NCI-H1694 treated with DMSO at 0.1 percent for 48 hours (cell line): ENCODE data around the gene DLX2.
A peak's percentile ranks its signal among the peaks of the same experiment; 100 is the strongest.

Experiments used
- DNase-seq: peaks from one replicate; lab custom pipeline; 2025; lab: John Stamatoyannopoulos, UW

The DLX2 gene

DNA sequence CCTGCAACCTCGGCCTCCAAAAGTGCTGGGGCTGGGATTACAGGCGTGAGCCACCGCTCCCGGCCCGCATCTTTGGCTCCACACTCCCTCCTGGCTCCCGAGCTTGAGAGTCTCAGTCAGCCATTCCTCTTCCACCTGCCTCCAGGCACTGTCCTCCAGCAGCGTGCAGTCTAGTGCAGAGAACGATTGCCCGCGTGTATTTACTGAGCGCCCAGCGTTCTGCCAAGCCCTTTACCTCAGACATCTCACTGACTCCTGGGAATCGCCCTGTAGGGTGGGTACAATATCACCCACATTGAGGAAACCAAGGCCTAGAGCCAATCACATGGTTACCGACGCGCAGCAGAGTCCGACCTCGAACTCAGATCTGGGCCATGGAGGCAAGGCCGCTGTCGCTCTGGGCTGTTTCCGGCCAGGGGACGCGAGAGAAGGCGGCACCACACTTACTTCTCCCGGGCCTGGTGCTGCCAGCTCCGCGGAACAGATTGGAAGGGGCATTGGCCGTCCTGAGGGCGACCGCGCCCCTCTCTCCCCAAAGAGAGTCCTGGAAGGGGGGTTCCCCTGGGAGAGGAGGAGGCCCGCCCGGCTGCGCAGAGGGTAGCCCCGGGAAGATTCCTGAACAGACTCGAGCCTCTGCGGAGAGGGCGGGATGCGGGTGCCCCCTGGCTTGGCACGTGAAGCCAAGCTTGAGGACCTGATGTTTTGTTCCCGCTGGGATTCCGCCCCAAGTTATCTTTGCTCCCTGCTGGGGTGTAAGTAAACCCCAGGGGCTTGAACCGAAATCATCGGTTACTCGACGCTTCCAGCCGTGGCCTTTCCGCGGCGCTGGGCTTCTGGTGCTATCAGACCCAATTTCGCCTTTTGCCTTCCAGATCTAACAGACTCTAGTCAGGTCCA, 5.2 kb upstream of the DLX2 start:
- no peak for DNase-seq

GRCh38 chr2:172106108-172106961, 3.6 kb upstream of the DLX2 start:
- peak; percentile 9 for DNase-seq

DNA sequence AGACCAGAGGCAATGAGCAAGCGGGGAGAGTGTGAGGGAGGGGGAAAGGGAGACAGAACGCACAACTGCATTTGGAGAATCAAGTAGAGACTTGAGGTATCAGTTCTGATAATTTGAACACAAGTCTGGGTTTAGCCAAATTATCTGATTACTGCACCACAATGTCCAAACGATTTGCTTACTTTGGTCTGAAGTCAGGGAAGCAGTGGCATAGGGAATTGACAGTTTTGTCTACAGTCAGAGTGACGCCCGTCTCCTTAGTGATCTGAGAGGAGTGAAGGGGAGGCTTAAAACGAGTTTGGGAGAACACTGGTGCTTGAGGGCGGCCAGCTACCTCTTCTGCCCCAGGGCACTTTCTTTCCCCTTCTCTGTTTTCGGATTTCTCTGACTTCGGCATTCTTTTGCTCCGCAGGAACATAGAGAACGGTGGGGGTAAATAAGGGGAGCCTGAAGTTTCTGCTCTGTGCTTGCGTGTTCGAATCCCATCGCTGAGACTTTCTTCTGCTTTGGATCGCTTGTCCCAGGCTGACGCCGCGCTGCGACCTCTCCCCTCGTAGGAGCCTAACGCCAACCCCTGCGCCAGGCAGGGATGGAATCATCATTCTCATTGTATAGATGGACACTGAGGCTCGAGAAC, 2.9 kb upstream of the DLX2 start:
- DNase-seq: no peak

DNA sequence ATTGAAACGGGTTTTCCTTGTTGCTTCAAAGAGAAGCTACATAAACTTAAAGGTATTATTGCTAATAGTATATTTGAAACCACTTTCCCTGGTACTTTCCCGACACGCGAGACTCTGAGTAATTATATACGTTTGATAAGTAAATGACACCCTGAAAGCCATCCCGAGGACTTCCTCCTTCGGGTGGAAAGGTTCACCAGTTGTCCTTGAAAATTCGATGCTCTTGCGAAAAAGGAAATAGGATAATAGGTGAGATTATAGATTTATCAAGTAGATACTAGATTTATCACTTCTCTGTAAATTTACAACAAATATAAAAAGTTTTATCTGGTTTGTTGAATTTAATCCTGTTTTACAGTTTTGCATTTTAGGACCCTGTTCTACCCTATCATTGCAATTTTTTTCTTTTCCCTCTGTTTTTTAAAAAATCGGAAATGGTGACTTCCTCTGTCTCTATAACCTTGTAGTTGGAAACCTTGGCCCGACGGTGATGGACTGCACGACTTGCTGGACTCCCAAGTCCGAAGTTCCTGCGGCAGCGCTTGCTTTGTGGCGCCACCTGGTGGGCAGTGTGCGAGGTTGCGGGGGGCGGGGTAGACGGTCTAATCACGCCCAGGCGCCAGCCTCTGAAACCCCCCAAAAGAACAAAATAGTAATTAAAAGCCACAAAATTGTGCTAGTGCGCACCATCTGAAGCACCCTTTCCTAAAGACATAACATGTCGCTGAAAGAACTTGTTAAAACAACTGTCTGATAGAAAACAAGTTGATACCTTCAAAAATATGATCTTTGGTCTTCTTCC, 972 bp upstream of the DLX2 start:
- peak; percentile 56 for DNase-seq

GRCh38 chr2:172101821-172102390, 794 bp downstream of the DLX2 start:
- no peak for DNase-seq

- DNase-seq: no peak
Observed at GRCh38 chr2:172100935-172101820, 1.5 kb downstream of the DLX2 start.

GRCh38 chr2:172100080-172100934, 2.4 kb downstream of the DLX2 start:
- DNase-seq: no peak

GRCh38 chr2:172099472-172100079, 3.1 kb downstream of the DLX2 start:
- DNase-seq: no peak

- no peak for DNase-seq
Observed at GRCh38 chr2:172098650-172099471, 3.8 kb downstream of the DLX2 start.

- no peak for DNase-seq
Observed at GRCh38 chr2:172098287-172098649, 4.4 kb downstream of the DLX2 start.

- DNase-seq: peak; percentile 68
Observed at GRCh38 chr2:172097557-172098131, 5.1 kb downstream of the DLX2 start.

DNA sequence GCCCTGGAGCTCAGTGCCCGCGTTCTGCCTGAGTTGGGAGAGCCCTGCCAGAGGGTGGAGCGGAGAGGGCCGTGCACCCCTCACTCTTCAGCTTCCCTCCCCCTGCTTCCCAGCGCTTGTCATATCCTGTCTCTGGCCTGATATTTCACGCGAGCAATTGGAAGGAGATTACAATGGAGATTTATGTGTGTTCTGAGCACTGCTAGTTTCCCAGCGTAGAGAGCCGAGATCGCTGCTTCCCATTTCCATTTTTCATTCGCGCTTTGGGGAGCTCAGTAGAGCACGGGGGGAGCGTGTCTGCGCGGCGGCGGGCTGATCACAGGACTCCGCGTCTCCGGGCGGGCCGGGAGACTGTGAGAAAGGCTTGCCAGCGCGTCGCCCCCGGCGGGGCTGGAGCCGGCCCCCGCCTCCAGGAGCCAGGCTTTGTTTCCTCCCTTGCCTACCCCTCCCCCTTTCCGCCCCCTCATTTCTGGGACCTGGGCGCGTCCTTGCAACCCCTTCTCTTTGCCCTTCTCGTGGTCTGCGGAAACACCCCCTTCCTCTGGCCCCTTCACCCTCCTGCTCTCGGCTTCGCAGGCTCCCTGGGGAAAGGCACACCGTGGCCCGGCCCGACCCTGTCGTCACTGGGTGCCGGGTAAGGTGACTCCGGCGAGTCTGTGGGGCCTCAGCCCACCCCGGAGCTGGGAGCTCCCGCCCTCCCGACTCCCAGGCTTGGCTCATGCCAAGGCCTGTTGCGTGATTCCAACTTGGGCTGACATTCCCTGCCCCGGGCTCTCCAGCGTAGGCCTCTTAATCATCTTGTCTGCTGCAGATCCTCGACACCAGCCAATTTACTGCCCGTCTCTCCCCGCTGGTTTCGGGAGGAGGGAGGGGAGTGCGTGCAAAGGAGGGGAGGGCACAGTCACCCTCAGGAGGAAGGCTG, 5.8 kb downstream of the DLX2 start:
- DNase-seq: peak; percentile 68

DNA sequence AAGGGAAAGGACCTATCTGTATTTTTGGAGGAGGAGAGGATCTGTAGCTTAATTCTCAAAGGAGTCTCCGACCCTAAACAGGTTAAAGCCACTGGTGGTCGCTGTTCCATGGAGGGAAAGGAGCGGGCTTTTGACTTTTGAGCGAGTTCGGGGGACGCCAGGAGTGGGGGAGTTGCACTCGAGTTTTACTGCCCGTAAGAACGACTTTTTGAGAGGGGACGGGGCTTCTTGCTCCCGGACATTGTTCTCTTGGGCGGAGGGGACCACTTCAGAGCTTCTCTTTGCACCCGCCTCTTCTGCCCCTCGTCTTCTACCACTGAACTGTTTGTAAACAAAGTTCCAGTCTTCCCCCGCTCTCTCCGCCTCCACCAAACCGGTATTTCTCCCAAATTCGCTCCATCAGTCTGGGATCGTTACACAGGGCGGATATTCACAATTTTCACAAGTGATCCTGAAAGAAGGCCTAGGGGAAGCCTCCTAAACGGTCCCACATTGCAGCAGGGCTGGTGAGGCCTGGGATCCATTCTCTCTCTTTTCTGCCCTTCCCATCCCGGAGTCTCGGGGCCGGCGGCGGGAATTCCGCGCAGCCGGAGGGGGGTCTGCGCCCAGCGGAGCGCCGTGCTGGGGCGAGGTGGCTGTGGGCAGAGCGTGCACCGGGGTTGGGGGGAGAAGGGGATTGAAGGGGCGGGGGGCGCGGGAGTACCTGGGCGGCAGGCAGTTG, 6.6 kb downstream of the DLX2 start:
- DNase-seq: peak; percentile 61

GRCh38 chr2:172095146-172095904, 7.4 kb downstream of the DLX2 start:
- peak; percentile 17 for DNase-seq
